HepG2 (cell line): Measurements from ENCODE around the gene TUBB4B. TPM values are rescaled to one million over a fixed set of nuclear protein-coding genes. Genes with fewer than 3 reads are reported as not detected.

Source experiments
- ATAD3A ChIP-seq: sonication (generic); formaldehyde crosslinking; IDR thresholded peaks from 2 replicates; pipeline ENCODE4 v1.4.0; 2020; ENCODE audit warnings: missing genetic modification reagents
- EHMT2 ChIP-seq: fragments of 200-600 bp; sonication (generic); IDR thresholded peaks from 2 replicates; pipeline ENCODE4 v1.7.0; 2017; ENCODE audit warnings: antibody characterized with exemption, low read depth, low read length, borderline replicate concordance
- GABPA ChIP-seq, 2 experiments: IDR thresholded peaks; 2 replicates each; pipeline ENCODE4 v1.6.1; 2011 to 2016; ENCODE audit warnings: low read depth in 2 of 2, low read length in 1 of 2, missing biosample characterization in 1 of 2, missing genetic modification characterization in 1 of 2
- HNRNPL ChIP-seq: fragments of 200-400 bp; formaldehyde crosslinking; IDR thresholded peaks from 2 replicates; pipeline ENCODE4 v1.6.1; 2017; ENCODE audit warnings: mild to moderate bottlenecking, low read depth, low read length
- HOXA7 ChIP-seq: sonication (generic); formaldehyde crosslinking; IDR thresholded peaks from 2 replicates; pipeline ENCODE4 v1.8.1; 2022; ENCODE audit warnings: mild to moderate bottlenecking, missing genetic modification reagents, moderate library complexity
- KAT7 ChIP-seq: IDR thresholded peaks from 2 replicates; pipeline ENCODE4 v1.6.1; 2018; ENCODE audit warnings: borderline replicate concordance, missing compliant biosample characterization
- KDM1A ChIP-seq: IDR thresholded peaks from 2 replicates; pipeline ENCODE4 v1.6.1; 2016; ENCODE audit warnings: missing compliant biosample characterization
- KLF6 ChIP-seq: IDR thresholded peaks from 2 replicates; pipeline ENCODE4 v1.8.0; 2016; ENCODE audit warnings: missing biosample characterization, missing genetic modification reagents
- LCORL ChIP-seq, 2 experiments: fragments of 450-650 bp in 1 of 2; sonication (generic) in 1 of 2; formaldehyde crosslinking in 1 of 2; IDR thresholded peaks; 2 replicates each; pipeline versions ENCODE4 v1.5.0 to v1.6.1; 2017 to 2020; ENCODE audit warnings: antibody characterized with exemption in 1 of 2, missing genetic modification reagents in 1 of 2
- NBN ChIP-seq: fragments of 450-650 bp; conservative IDR thresholded peaks from 2 replicates; pipeline ENCODE4 v1.6.1; 2017
- NR3C1 ChIP-seq: sonication (generic); formaldehyde crosslinking; IDR thresholded peaks from 2 replicates; pipeline ENCODE4 v1.4.0; 2020; ENCODE audit warnings: missing genetic modification reagents
- PRDM15 ChIP-seq: sonication (generic); formaldehyde crosslinking; IDR thresholded peaks from 2 replicates; pipeline ENCODE4 v1.4.0; 2020; ENCODE audit warnings: missing genetic modification reagents
- PRMT3 ChIP-seq: sonication (generic); formaldehyde crosslinking; IDR thresholded peaks from 2 replicates; pipeline ENCODE4 v1.8.1; 2022; ENCODE audit warnings: low read depth, mild to moderate bottlenecking, moderate library complexity, missing genetic modification reagents, borderline replicate concordance
- RAD21 ChIP-seq: fragments of 450-650 bp; formaldehyde crosslinking; IDR thresholded peaks from 2 replicates; pipeline ENCODE4 v1.5.0; 2020; ENCODE audit warnings: mild to moderate bottlenecking
- RNF2 ChIP-seq: fragments of 450-650 bp; conservative IDR thresholded peaks from 2 replicates; pipeline ENCODE4 v1.6.1; 2016; ENCODE audit warnings: low read depth
- SP2 ChIP-seq: sonication (generic); formaldehyde crosslinking; IDR thresholded peaks from 2 replicates; pipeline ENCODE4 v1.5.1; 2020; ENCODE audit warnings: mild to moderate bottlenecking, missing genetic modification reagents
- SRY ChIP-seq: sonication (generic); formaldehyde crosslinking; IDR thresholded peaks from 2 replicates; pipeline ENCODE4 v1.8.0; 2022; ENCODE audit warnings: mild to moderate bottlenecking, missing genetic modification reagents
- TBP ChIP-seq: sonication (generic); formaldehyde crosslinking; IDR thresholded peaks from 2 replicates; pipeline ENCODE4 v1.5.0; 2020; ENCODE audit warnings: missing genetic modification reagents
- THYN1 ChIP-seq: sonication (generic); formaldehyde crosslinking; IDR thresholded peaks from 2 replicates; pipeline ENCODE4 v1.8.1; 2023; ENCODE audit warnings: low read depth, mild to moderate bottlenecking, moderate library complexity, missing genetic modification reagents, borderline replicate concordance
- USF2 ChIP-seq, 2 experiments: sonication (generic) in 1 of 2; formaldehyde crosslinking in 1 of 2; IDR thresholded peaks; 2 replicates each; pipeline versions ENCODE4 v1.5.1 to v1.6.1; 2011 to 2020; ENCODE audit warnings: borderline replicate concordance in 1 of 2, low read depth in 1 of 2, low read length in 1 of 2, mild to moderate bottlenecking in 1 of 2, missing genetic modification reagents in 1 of 2, moderate library complexity in 1 of 2
- ZC3H13 ChIP-seq: sonication (generic); formaldehyde crosslinking; IDR thresholded peaks from 2 replicates; pipeline ENCODE4 v1.8.1; 2023; ENCODE audit warnings: mild to moderate bottlenecking, missing genetic modification reagents, moderate library complexity
- ZFP90 ChIP-seq: sonication (generic); formaldehyde crosslinking; IDR thresholded peaks from 2 replicates; pipeline ENCODE4 v1.8.0; 2022; ENCODE audit warnings: missing genetic modification reagents, mild to moderate bottlenecking, inconsistent platforms, borderline replicate concordance
- ZKSCAN5 ChIP-seq: sonication (generic); formaldehyde crosslinking; IDR thresholded peaks from 2 replicates; pipeline ENCODE4 v1.5.1; 2020; ENCODE audit warnings: mild to moderate bottlenecking, missing genetic modification reagents
- ZNF180 ChIP-seq: sonication (generic); formaldehyde crosslinking; IDR thresholded peaks from 2 replicates; pipeline ENCODE4 v1.4.0; 2020; ENCODE audit warnings: low read depth, missing genetic modification reagents, borderline replicate concordance
- polyA plus RNA-seq, 8 experiments: library from polyadenylated mRNA; depleted of rRNA in 3 of 8; stranded (reverse) in 7 of 8; unstranded in 1 of 8; fragments of >200 nt; fragmentation: Illumina TruSeq in 4 of 8; extraction: Trizol in 4 of 8; gene quantifications; 2 replicates each; pipeline versions ENCODE4 v1.2.1 to v1.2.3, GENCODE V29; 2011 to 2016; ENCODE audit warnings: low read depth in 4 of 8, missing spikeins in 1 of 8, mixed read lengths in 1 of 8; ENCODE audit not compliant: insufficient read depth in 1 of 8
- total RNA-seq, 5 experiments: library from RNA; depleted of rRNA; stranded (reverse); fragments of >200 nt; fragmentation: Illumina TruSeq; extraction: Trizol; gene quantifications; 2 replicates each; pipeline ENCODE4 v1.2.3, GENCODE V29; 2016; ENCODE audit warnings: low read depth in 1 of 5

The TUBB4B gene
- total and polyA plus RNA-seq, 2 of the 13 experiments (the other 11 are each of a cell fraction or from before 2014, with no cell fraction given), result 182 to 412 TPM

GRCh38 chr9:137205126-137206069 is 35.7 kb upstream of the TUBB4B start, which contains the start of the genes NDOR1 and TMEM203 (continued):
- TF ChIP-seq RAD21 (CRISPR knock-in tag) (0 out of 2 replicates have a peak, but pooled peaks have one; percentile 24), RNF2 (no peak), ATAD3A (CRISPR knock-in tag) (no peak), PRDM15 (CRISPR knock-in tag) (peak; percentile 76; the same call in 1 of the 2 replicates), THYN1 (CRISPR knock-in tag) (no peak), HNRNPL (0 out of 2 replicates have a peak, but pooled peaks have one; percentile 33), ZC3H13 (CRISPR knock-in tag) (no peak), SRY (CRISPR knock-in tag) (no peak; the same call in 1 of the 2 replicates), PRMT3 (CRISPR knock-in tag) (no peak), NBN (no peak), LCORL (IDR thresholded peaks at IDR 0.05) (no peak), LCORL (CRISPR knock-in tag; IDR thresholded peaks at IDR 0.05) (0 out of 2 replicates have a peak, but pooled peaks have one; percentile 23), EHMT2 (no peak), KDM1A (CRISPR knock-in tag) (no peak), HOXA7 (CRISPR knock-in tag) (no peak), ZFP90 (CRISPR knock-in tag) (0 out of 2 replicates have a peak, but pooled peaks have one; percentile 57), GABPA (IDR thresholded peaks at IDR 0.05; ENCODE audit: low read depth, low read length) (no peak), GABPA (CRISPR knock-in tag; IDR thresholded peaks at IDR 0.05; ENCODE audit: low read depth) (peak; percentile 95), SP2 (CRISPR knock-in tag) (peak; percentile 82), USF2 (IDR thresholded peaks at IDR 0.05; ENCODE audit: low read depth, low read length) (no peak), USF2 (CRISPR knock-in tag; IDR thresholded peaks at IDR 0.05; ENCODE audit: borderline replicate concordance) (no peak), TBP (CRISPR knock-in tag) (0 out of 2 replicates have a peak, but pooled peaks have one; percentile 13), ZNF180 (CRISPR knock-in tag) (no peak), ZKSCAN5 (CRISPR knock-in tag) (no peak), NR3C1 (CRISPR knock-in tag) (no peak), KAT7 (peak; percentile 88; the same call in 1 of the 2 replicates), KLF6 (CRISPR knock-in tag) (peak; percentile 52; the same call in 1 of the 2 replicates)
